ENCODE measurements around the gene CALML4.
"Not testable (repeated sequence)": the region's sequence is repeated elsewhere in the genome, so short reads cannot be mapped to it uniquely, and the experiment has no call there.

GRCh38 chr15:68222432-68222743, 17.3 kb upstream of the CALML4 start:
- not testable (repeated sequence) for TF ChIP-seq CTCF, POLR2A (IDR thresholded peaks at IDR 0.05)

Data from lower leg skin (tissue), 3 donors.